ENCODE data around the gene AREL1. TPM values are rescaled to one million over a fixed set of nuclear protein-coding genes. Genes with fewer than 3 reads are reported as not detected.

The AREL1 gene, protein sequence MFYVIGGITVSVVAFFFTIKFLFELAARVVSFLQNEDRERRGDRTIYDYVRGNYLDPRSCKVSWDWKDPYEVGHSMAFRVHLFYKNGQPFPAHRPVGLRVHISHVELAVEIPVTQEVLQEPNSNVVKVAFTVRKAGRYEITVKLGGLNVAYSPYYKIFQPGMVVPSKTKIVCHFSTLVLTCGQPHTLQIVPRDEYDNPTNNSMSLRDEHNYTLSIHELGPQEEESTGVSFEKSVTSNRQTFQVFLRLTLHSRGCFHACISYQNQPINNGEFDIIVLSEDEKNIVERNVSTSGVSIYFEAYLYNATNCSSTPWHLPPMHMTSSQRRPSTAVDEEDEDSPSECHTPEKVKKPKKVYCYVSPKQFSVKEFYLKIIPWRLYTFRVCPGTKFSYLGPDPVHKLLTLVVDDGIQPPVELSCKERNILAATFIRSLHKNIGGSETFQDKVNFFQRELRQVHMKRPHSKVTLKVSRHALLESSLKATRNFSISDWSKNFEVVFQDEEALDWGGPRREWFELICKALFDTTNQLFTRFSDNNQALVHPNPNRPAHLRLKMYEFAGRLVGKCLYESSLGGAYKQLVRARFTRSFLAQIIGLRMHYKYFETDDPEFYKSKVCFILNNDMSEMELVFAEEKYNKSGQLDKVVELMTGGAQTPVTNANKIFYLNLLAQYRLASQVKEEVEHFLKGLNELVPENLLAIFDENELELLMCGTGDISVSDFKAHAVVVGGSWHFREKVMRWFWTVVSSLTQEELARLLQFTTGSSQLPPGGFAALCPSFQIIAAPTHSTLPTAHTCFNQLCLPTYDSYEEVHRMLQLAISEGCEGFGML
- total RNA-seq, result 10 to 100 TPM; 38.2 to 40.8 TPM

DNA sequence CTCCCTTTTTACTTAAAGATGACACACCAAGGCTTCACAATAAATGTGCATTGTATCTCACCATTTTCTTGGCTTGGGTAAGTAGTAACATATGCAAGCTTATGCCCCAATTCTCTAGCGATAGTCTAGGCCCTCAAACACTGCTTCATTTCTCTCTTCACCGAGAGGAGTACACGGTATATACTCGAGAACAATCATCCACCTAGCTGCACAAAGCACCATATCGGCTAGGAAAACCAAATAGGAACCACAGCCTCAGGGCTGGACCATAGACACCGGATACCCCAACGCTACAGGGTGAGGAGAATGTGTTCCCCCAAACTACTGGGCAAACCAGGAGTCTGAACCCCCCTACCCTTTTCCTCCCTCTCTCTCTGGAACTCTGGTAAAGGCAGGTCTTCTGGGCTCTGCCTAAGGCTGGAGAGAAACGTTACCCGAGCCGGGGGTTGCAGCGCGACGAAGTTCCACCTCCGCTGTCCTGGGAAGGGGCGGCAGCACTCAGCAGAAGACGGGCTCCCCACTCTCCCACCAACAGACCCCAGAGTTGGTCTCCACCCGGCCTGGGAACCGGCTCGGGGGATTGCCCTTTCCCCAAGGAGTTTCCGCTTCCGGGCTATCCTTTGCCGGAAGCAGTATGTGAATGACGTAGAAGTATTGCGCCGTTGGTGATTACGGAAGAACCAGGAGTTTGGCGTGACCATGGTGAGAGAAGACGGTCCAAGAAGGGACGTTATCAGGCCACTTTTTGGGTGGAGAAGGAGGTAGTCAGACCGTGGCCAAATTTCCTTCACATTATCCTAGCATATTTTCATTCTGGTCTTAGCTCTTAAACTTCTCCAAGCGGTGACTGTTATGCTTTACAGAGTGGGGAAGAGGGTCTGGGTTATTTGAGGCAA lies at the start of gene AREL1, which contains the start of gene FCF1:
Gene AREL1, minus strand, starts transcription at position 582 of the 896 bp plus-strand sequence. CDS start 27,465 bp downstream, outside the sequence.
Gene FCF1, plus strand, starts transcription at position 646 of the 896 bp plus-strand sequence. Its CDS starts 54 bp downstream, at position 700.

DNA sequence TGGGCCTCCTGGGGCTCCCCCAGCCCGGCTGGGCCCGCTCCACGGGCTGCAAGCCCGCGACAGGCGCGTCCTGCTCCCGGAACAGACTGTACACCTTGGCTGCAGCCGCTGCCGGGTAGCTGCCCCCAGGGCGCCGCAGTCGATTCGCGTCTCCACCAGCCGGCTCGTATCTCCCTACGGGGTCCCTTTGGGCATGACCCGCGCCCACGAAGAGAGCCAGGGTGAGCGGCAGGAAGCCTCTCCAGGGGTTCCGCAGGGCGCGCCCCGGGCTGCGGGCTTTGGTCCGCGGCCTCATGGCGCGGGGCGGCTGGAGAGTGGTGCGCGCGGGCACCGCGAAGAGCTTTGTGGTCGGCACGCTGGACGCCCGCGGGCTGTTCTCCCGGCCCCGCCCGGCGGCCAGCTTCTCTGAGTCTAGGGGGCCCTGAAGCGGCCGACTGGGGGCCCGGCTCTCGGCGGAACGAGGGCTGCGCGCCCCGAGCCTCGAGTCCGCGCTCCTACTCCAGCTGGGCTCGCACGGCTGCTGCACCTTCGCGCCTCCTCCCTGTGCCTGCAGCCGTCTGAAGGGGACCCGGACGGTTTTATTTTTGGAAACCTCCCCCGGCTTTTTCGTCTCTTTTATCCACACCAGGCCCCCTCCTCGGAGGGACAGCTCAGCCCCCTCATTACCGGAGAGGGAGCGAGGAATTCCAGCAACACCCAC lies 101.1 kb downstream of the AREL1 start, which contains the start of gene LTBP2:
Gene LTBP2, minus strand, starts transcription at position 588 of the 700 bp plus-strand sequence. Its CDS starts 293 bp downstream, at position 295.

Other genes with a start within 250 kb of the AREL1 start
- gene NPC2, start 219.8 kb downstream of the AREL1 start, total RNA-seq, result 10 to 100 TPM; 67.9 to 77.8 TPM
- gene ISCA2, start 219.3 kb downstream of the AREL1 start, total RNA-seq, result 10 to 100 TPM; 27.4 to 27.9 TPM
- under 1 TPM; 0.10 TPM for gene LTBP2, start 100.8 kb downstream of the AREL1 start, total RNA-seq
- gene FCF1, start 64 bp upstream of the AREL1 start, total RNA-seq, result 10 to 100 TPM; 56.1 to 57.8 TPM
- gene YLPM1, start 50.2 kb upstream of the AREL1 start, total RNA-seq, result 10 to 100 TPM; 65.0 to 66.2 TPM
- gene PROX2, start 163.1 kb upstream of the AREL1 start, total RNA-seq, result not detected
- 10 to 100 TPM; 97.8 to 99.2 TPM for gene DLST, start 168.8 kb upstream of the AREL1 start, total RNA-seq
- 1 to 10 TPM; 5.3 to 7.6 TPM for gene RPS6KL1, start 210.2 kb upstream of the AREL1 start, total RNA-seq
- gene PGF, start 242.5 kb upstream of the AREL1 start, total RNA-seq, result under 1 TPM in 1 of 2 experiments, not detected in 1; 0.12 TPM

Data from activated naive CD4-positive, alpha-beta T cell treated with anti-CD3 and anti-CD28 coated beads, Interleukin-2, amount 10 ng/mL, durations not matched to agents 5 hours and 36 hours (primary cell).